GM20431 (cell line): ENCODE measurements around the gene VPS51.

ENCODE experiments used
- in situ Hi-C: fragments of 300-500 bp; cut with MseI, MboI; formaldehyde crosslinking; loops from one replicate; pipeline ENCODE4 v1.15.0; 2020; ENCODE audit warnings: low sequenced_read_pairs; ENCODE audit not compliant: unreplicated experiment

VPS51 gene

GRCh38 chr11:65103476-65103875 is 7.5 kb downstream of the VPS51 start:
- in situ Hi-C loops: no loop called here

GRCh38 chr11:65104628-65105027 is 8.6 kb downstream of the VPS51 start:
- in situ Hi-C loops: no loop called here

GRCh38 chr11:65107078-65107477 is 11.1 kb downstream of the VPS51 start:
- in situ Hi-C loops: no loop called here

- in situ Hi-C loops: no loop called here
These were observed 11.9 kb downstream of the VPS51 start for GRCh38 chr11:65107751-65108468.

GRCh38 chr11:65108469-65109123 is 12.6 kb downstream of the VPS51 start:
- in situ Hi-C loops: no loop called here

DNA sequence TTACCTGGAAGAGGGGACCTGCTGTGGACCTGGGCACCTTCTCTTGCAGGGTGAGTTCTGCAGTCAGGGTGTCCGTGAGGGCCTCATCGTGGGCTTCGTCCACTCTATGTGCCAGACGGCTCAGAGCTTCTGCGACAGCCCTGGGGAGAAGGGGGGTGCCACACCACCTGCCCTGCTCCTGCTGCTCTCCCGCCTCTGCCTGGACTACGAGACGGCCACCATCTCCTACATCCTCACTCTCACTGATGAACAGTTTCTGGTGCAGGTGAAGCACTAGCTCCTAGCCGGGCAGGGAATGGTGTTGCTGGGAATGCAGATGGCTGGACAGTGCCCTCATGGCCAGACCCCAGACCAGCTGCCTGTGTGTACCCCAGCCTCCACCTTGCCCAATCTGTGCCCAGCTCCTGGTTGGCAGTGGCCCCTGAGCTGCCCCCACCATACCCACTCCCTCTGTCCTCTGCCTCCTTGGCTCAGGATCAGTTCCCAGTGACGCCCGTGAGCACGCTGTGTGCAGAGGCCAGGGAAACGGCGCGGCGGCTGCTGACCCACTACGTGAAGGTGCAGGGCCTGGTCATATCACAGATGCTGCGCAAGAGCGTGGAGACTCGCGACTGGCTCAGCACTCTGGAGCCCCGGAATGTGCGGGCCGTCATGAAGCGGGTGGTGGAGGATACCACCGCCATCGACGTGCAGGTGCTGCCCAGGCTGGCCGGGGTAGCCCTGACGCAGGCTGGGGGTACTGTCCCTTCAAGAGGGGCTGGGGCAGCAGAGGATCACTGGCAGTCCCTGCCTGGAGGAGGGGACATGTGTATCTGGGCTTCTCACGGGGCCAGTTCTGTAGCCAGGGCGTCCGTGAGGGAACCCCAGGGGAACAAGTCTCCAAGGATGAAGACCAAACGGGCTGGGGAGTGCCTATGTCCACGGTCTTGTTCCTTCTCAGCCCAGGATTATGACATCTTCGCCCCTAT is 13.5 kb downstream of the VPS51 start:
- in situ Hi-C loops: no loop called here

- in situ Hi-C loops: no loop called here
These were observed 14.4 kb downstream of the VPS51 start for GRCh38 chr11:65110354-65110861.

DNA sequence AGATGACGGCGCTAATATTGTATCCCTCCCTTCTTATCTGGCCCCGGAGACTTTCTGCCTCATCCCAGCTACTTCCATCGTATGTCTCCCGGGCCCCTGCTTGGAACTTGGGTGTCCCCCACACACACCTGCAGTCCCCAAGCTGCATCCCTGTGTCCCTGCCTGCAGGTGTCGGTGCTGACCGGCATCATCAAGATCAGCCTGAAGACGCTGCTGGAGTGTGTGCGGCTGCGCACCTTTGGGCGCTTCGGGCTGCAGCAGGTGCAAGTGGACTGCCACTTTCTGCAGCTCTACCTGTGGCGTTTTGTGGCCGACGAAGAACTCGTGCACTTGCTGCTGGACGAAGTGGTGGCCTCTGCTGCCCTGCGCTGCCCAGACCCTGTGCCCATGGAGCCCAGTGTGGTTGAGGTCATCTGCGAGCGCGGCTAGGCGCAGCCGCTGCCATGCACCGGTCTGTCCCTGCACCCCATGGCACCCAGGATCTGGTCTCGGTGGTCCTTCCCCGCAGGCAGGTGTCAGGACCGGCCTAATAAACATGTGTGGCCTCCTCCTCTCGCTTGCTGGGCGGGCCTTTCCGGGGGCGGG is 15.2 kb downstream of the VPS51 start:
- in situ Hi-C loops: no loop called here

DNA sequence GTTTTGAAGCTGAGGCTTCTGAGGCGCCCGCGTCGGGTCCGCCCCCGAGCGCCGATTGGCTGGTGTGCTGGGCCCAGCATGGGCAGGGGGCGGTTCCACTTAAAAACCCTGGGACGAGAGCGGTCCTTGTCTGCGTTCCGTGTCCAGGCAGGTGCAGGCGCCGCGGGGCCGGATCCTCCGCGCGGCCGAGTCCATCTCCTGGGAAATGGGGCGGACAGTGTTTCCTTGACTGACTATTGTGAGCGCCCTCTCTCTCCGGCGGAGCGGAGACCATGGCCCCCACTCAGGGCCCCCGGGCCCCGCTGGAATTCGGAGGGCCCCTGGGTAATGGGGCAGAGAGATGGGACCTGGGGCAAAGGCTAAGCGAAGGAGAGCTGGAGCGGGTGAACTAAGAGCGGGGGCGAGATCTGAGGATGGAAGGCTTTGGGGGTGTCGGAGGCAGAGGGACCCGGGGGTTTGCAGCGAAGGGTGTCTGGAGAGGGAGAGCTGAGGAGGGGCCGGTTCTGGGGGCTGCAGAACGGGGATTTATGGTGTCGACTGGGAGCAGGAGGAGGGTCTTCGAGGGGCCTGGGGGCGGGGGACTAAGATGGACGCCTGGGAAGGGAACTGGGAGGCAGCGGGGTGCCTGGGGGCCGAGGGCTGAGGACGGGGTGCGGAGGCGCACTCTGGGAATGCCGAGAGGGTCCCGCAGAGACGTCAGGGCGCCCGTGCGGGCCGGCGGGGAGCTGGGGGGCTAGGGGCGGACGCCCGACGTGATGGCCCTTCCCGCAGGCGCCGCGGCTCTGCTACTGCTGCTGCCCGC is 15.9 kb downstream of the VPS51 start, which contains the start of gene TM7SF2:
Gene TM7SF2, plus strand, starts transcription at position 129 of the 802 bp plus-strand sequence. Its CDS starts 144 bp downstream, at position 273.
- in situ Hi-C loops: no loop called here

GRCh38 chr11:65112546-65113360 is 16.7 kb downstream of the VPS51 start:
- in situ Hi-C loops: no loop called here

- in situ Hi-C loops: no loop called here
These were observed 17.3 kb downstream of the VPS51 start for GRCh38 chr11:65113361-65113756.

DNA sequence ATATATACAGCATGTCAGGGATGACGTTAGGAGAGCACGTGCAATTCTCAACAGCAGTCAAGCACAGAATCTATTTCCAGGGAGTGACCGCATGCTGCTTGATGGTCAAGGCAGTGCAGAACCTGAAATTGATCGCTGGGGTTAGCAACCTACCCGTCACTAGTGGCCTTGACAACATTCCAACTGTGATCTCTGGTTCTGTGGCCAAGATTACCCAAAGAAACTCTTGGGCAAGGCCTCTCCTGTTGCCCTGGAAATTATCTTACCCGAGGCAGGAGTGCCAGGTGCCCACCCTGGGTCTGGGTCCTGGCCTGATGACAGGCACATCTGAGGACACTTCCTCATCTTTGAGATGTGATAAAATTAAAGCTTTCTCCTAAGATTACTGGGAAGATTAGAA is 17.8 kb downstream of the VPS51 start:
- in situ Hi-C loops: no loop called here

DNA sequence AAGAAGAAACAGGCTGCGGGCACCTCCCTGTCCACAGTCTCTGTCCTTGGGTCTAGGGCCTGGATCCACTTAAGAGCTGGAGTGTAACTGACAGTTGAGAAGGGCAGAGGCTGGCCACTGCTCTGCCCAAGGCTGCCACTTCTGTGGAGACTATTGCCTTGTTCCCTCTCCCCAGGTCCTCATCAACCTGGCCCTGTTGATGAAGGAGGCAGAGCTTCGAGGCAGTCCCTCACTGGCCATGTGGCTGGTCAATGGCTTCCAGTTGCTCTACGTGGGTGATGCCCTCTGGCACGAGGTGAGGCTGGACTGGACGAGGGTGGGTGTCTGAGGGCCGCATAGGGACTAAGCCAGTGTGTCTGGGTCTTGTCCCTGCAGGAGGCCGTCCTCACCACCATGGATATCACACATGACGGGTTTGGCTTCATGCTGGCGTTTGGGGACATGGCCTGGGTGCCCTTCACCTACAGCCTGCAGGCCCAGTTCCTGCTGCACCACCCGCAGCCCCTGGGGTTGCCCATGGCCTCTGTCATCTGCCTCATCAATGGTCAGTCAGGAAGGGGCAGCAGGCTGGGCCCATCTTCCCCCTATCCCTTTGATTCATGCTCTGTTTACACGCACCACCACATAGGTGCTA is 18.6 kb downstream of the VPS51 start:
- in situ Hi-C loops: no loop called here

- in situ Hi-C loops: no loop called here
These were observed 19.5 kb downstream of the VPS51 start for GRCh38 chr11:65115361-65116082.

DNA sequence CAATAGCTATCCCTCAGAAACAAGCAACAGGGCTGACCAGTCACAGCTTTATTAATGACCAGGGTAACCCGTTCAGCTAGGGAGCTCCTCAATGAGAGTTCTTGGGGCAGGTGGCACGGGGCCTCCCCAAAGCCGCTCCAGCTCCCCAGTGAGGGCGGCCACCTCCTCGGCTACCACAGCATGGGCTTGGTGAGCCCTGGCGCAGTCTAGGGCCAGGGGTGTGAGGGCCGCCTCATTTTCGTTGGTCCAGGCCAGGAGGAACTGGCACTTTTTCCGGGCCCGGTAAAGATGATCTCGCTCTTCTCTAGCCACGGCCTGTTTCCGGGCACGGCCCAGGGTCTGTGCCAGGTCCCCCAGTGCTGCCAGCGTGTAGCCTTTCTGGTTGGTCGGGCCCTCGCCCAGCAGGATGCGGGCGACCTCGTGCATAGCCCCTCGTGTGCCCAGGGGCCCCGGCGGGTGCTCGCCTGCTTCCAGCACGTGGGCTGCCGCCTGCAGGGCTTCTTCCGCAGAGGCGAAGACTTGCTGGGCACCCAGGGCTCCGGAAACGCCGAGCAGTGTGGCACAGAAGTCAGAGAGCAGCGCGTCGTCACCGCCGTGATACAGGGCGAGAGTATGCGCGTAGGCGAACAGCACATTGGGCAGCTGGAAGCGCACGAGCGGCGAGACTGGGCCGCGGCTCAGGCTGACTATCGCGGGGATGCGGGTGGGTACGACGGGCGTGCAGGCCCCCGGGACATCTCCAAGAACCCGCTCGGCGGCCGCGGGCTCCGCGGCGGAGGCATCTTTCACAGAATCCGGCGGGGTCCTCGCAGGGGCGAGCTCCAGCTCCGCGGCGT is 20.6 kb downstream of the VPS51 start:
- in situ Hi-C loops: no loop called here
